Activated B cell treated with CpG ODN at 0.5 μM for 24 hours (primary cell): Measurements from ENCODE around the gene SIRPD. TPM values are rescaled to one million over a fixed set of nuclear protein-coding genes. Genes with fewer than 3 reads are reported as not detected.

ENCODE experiments used
- ATAC-seq: fragments of 200-7000 bp; cut with Tn5 transposase; one replicate; pipeline ENCODE4 v1.10.0; 2021; ENCODE audit warnings: low read depth, mild to moderate bottlenecking, moderate library complexity
- CTCF ChIA-PET: fragments of 350-600 bp; sonication (Branson Sonifier 250); formaldehyde crosslinking; loops from one replicate; lab custom pipeline; 2021; ENCODE audit warnings: antibody characterized with exemption; lab: Charles Lee
- POLR2A ChIA-PET: fragments of 350-600 bp; sonication (Branson Sonifier 250); formaldehyde crosslinking; loops from one replicate; lab custom pipeline; 2021; ENCODE audit warnings: antibody characterized with exemption; lab: Charles Lee
- DNase-seq: peaks from one replicate; pipeline ENCODE4 v3.0.0; 2022
- H3K27ac Mint-ChIP-seq: one replicate; pipeline ENCODE4 v1.8.0; 2020; ENCODE audit warnings: mixed read lengths
- H3K27me3 Mint-ChIP-seq: one replicate; pipeline ENCODE4 v1.8.0; 2021; ENCODE audit warnings: mixed read lengths
- H3K36me3 Mint-ChIP-seq: one replicate; pipeline ENCODE4 v1.8.0; 2021; ENCODE audit warnings: low read depth, mixed read lengths
- H3K4me1 Mint-ChIP-seq: one replicate; pipeline ENCODE4 v1.8.0; 2021; ENCODE audit warnings: mixed read lengths
- H3K4me3 Mint-ChIP-seq: one replicate; pipeline ENCODE4 v1.8.0; 2020; ENCODE audit warnings: mild to moderate bottlenecking, mixed read lengths
- H3K9me3 Mint-ChIP-seq: one replicate; pipeline ENCODE4 v1.8.0; 2020; ENCODE audit warnings: mixed read lengths
- CTCF ChIP-seq: fragments of 200-600 bp; IDR thresholded peaks from one replicate; pipeline ENCODE4 v1.8.0; 2022; ENCODE audit warnings: antibody characterized with exemption, mild to moderate bottlenecking
- intact Hi-C: fragments of 100-400 bp; cut with micrococcal nuclease; formaldehyde crosslinking; loops from one replicate; pipeline ENCODE4 v1.15.1; 2024
- total RNA-seq: library from RNA; stranded (reverse); gene quantifications from 2 replicates; pipeline ENCODE4 v1.2.3, GENCODE V29; 2022

The SIRPD gene
- total RNA-seq, 1 donor from 2014 or later, result not detected

GRCh38 chr20:1568163-1568490 lies 10.6 kb upstream of the SIRPD start:
- no peak for TF ChIP-seq CTCF
- Mint-ChIP-seq H3K27me3 (peaks cover 15% of the 10 kb centered on the region), H3K4me3 (no peak overlapping the region), H3K9me3 (peaks cover 3% of the 10 kb centered on the region), H3K36me3 (no peaks in the 10 kb centered on the region), H3K27ac (no peak overlapping the region), H3K4me1 (no peaks in the 10 kb centered on the region)
- CTCF ChIA-PET, result no interaction called here
- intact Hi-C loops, result no loop called here
- POLR2A ChIA-PET, result no interaction called here
- ATAC-seq, result no peak
- no peak for DNase-seq

GRCh38 chr20:1567392-1568162 lies 10.1 kb upstream of the SIRPD start:
- ChIA-PET CTCF (no interaction called here), POLR2A (no interaction called here)
- peaks cover 15% of the 10 kb centered on the region for H3K27me3 Mint-ChIP-seq
- ATAC-seq (no peak), DNase-seq (no peak)
- H3K36me3 Mint-ChIP-seq, result no peaks in the 10 kb centered on the region
- H3K4me1 Mint-ChIP-seq, result peaks cover 4% of the 10 kb centered on the region
- peaks cover 3% of the 10 kb centered on the region for H3K9me3 Mint-ChIP-seq
- no peak overlapping the region for H3K27ac Mint-ChIP-seq
- TF ChIP-seq CTCF, result no peak
- intact Hi-C loops, result no loop called here
- no peak overlapping the region for H3K4me3 Mint-ChIP-seq

GRCh38 chr20:1566701-1567100 lies 9.2 kb upstream of the SIRPD start:
- TF ChIP-seq CTCF, result no peak
- Mint-ChIP-seq H3K27ac (no peak overlapping the region), H3K36me3 (no peaks in the 10 kb centered on the region), H3K4me3 (no peak overlapping the region), H3K27me3 (peaks cover 15% of the 10 kb centered on the region), H3K9me3 (peaks cover 3% of the 10 kb centered on the region), H3K4me1 (peaks cover 5% of the 10 kb centered on the region)
- POLR2A ChIA-PET, result no interaction called here
- DNase-seq (no peak), ATAC-seq (no peak)
- CTCF ChIA-PET, result no interaction called here
- intact Hi-C loops, result no loop called here

- H3K27me3 Mint-ChIP-seq, result peaks cover 18% of the 10 kb centered on the region
- ChIA-PET CTCF (no interaction called here), POLR2A (no interaction called here)
- no peak for TF ChIP-seq CTCF
- H3K4me3 Mint-ChIP-seq, result no peak overlapping the region
- intact Hi-C loops, result no loop called here
- H3K4me1 Mint-ChIP-seq, result peaks cover 5% of the 10 kb centered on the region
- no peak for ATAC-seq
- no peak overlapping the region for H3K27ac Mint-ChIP-seq
- H3K9me3 Mint-ChIP-seq, result peaks cover 3% of the 10 kb centered on the region
- DNase-seq, result no peak
- H3K36me3 Mint-ChIP-seq, result no peaks in the 10 kb centered on the region
These were observed 8.0 kb upstream of the SIRPD start for GRCh38 chr20:1565461-1565860.

GRCh38 chr20:1563598-1563997 lies 6.1 kb upstream of the SIRPD start:
- CTCF ChIA-PET, result no interaction called here
- H3K27ac Mint-ChIP-seq, result no peak overlapping the region
- H3K9me3 Mint-ChIP-seq, result peaks cover 3% of the 10 kb centered on the region
- H3K36me3 Mint-ChIP-seq, result no peaks in the 10 kb centered on the region
- peaks cover 5% of the 10 kb centered on the region for H3K4me1 Mint-ChIP-seq
- no peak for TF ChIP-seq CTCF
- ATAC-seq (no peak), DNase-seq (no peak)
- peaks cover 18% of the 10 kb centered on the region for H3K27me3 Mint-ChIP-seq
- POLR2A ChIA-PET, result no interaction called here
- intact Hi-C loops, result no loop called here
- no peak overlapping the region for H3K4me3 Mint-ChIP-seq
